HL-60 (cell line): ENCODE data around the gene ANKRD62.

Experiments
- DNase-seq, 2 experiments: peaks; one replicate each; pipeline ENCODE4 v3.0.0-alpha.2; 2010 to 2020; ENCODE audit warnings: low read depth in 1 of 2, low spot score in 1 of 2
- H3K27ac ChIP-seq: fragments of 250-450 bp; sonication (Bioruptor Pico); replicated peaks from 2 replicates; pipeline ENCODE4 v1.5.1; 2020; ENCODE audit warnings: mild to moderate bottlenecking, moderate library complexity
- H3K27me3 ChIP-seq: fragments of 250-450 bp; sonication (Bioruptor Pico); 2 replicates; pipeline ENCODE4 v1.5.1; 2021; ENCODE audit warnings: mild to moderate bottlenecking, moderate library complexity; ENCODE audit not compliant: insufficient read depth, poor library complexity, severe bottlenecking
- H3K4me3 ChIP-seq: replicated peaks from 2 replicates; pipeline ENCODE4 v1.5.1; 2011; ENCODE audit warnings: mild to moderate bottlenecking, control low read depth, low read length; ENCODE audit not compliant: insufficient read depth
- CTCF ChIP-seq: IDR thresholded peaks from one replicate; pipeline ENCODE4 v1.5.1; 2011; ENCODE audit warnings: low read length, control low read depth, inconsistent platforms; ENCODE audit not compliant: insufficient read depth
- GABPA ChIP-seq: IDR thresholded peaks from 2 replicates; pipeline ENCODE4 v1.6.1; 2012; ENCODE audit warnings: low read depth
- POLR2AphosphoS5 ChIP-seq: IDR thresholded peaks from 2 replicates; pipeline ENCODE4 v1.6.1; 2012; ENCODE audit warnings: low read depth
- REST ChIP-seq: IDR thresholded peaks from 2 replicates; pipeline ENCODE4 v1.6.1; 2012; ENCODE audit warnings: low read depth; ENCODE audit not compliant: insufficient replicate concordance
- SPI1 ChIP-seq: IDR thresholded peaks from 2 replicates; pipeline ENCODE4 v1.6.1; 2012; ENCODE audit warnings: low read depth, mild to moderate bottlenecking, borderline replicate concordance

Gene ANKRD62

GRCh38 chr18:12079491-12080237 is 14.0 kb upstream of the ANKRD62 start:
- H3K27me3 ChIP-seq = peaks cover 33% of the 10 kb centered on the region
- TF ChIP-seq SPI1 (no peak), CTCF (no peak), POLR2AphosphoS5 (no peak), GABPA (no peak)
- DNase-seq = no peak
- no peak overlapping the region for H3K27ac ChIP-seq
- H3K4me3 ChIP-seq = no peak overlapping the region

- H3K4me3 ChIP-seq = no peak overlapping the region
- no peak overlapping the region for H3K27ac ChIP-seq
- DNase-seq = no peak
- H3K27me3 ChIP-seq = peaks cover 2% of the 10 kb centered on the region
- no peak for TF ChIP-seq POLR2AphosphoS5
- no peak for TF ChIP-seq SPI1
- no peak for TF ChIP-seq CTCF
- no peak for TF ChIP-seq GABPA
- TF ChIP-seq REST = no peak
Measured at GRCh38 chr18:12085136-12085535, 8.5 kb upstream of the ANKRD62 start.

- DNase-seq = no peak
Measured at GRCh38 chr18:12085786-12086185, 7.9 kb upstream of the ANKRD62 start.

More at GRCh38 chr18:12085786-12086185, 7.9 kb upstream of the ANKRD62 start:
- TF ChIP-seq SPI1 (no peak), GABPA (no peak), REST (no peak), CTCF (no peak), POLR2AphosphoS5 (no peak)
- no peaks in the 10 kb centered on the region for H3K27me3 ChIP-seq
- no peak overlapping the region for H3K4me3 ChIP-seq
- H3K27ac ChIP-seq = no peak overlapping the region
